Lower leg skin (tissue), 4 donors: ENCODE results near the gene CRYGB. TPM values are rescaled to one million over a fixed set of nuclear protein-coding genes. Genes with fewer than 3 reads are reported as not detected.

Source experiments
- DNase-seq, 2 donors: peaks; one replicate each; pipeline ENCODE4 v3.0.0-alpha.2; 2019; ENCODE audit warnings: low spot score in 2 of 2
- H3K4me3 ChIP-seq: fragments of 200-600 bp; sonication (generic); 2 replicates; pipeline ENCODE4 v1.5.1; 2017; ENCODE audit warnings: mild to moderate bottlenecking, low read depth; ENCODE audit not compliant: poor library complexity, severe bottlenecking
- CTCF ChIP-seq, 3 donors: fragments of 450-650 bp; IDR thresholded peaks; one replicate each; pipeline ENCODE4 v1.5.1; 2016; ENCODE audit warnings: antibody characterized with exemption in 3 of 3, mild to moderate bottlenecking in 3 of 3, moderate library complexity in 2 of 3
- POLR2A ChIP-seq, 2 donors: fragments of 450-650 bp; IDR thresholded peaks; one replicate each; pipeline ENCODE4 v1.6.1; 2016 to 2017; ENCODE audit warnings: antibody characterized with exemption in 2 of 2, mild to moderate bottlenecking in 1 of 2, moderate library complexity in 1 of 2
- WGBS, 2 donors: methylation state at CpG; one replicate each; pipeline ENCODE4 v1.1.5; 2018; 5-methylcytosine and 5-hydroxymethylcytosine counted together
- intact Hi-C: fragments of 100-400 bp; cut with DNase I; formaldehyde crosslinking; loops from one replicate; pipeline ENCODE4 v1.15.0; 2023; ENCODE audit warnings: low total_unique reads
- total RNA-seq, 4 donors: library from RNA; depleted of rRNA; stranded (reverse); fragments of >200 nt; gene quantifications; one replicate each; pipeline ENCODE4 v1.1.0, GENCODE V29; 2016

CRYGB gene
- total RNA-seq, 4 donors from 2014 or later, result not detected

GRCh38 chr2:208179028-208179609, 33.2 kb upstream of the CRYGB start:
- H3K4me3 ChIP-seq, result no peak overlapping the region
- DNase-seq, result no peak
- intact Hi-C loops, result no loop called here

GRCh38 chr2:208175840-208176153, 29.8 kb upstream of the CRYGB start:
- TF ChIP-seq CTCF (IDR thresholded peaks at IDR 0.05), result no peak
- no peak for TF ChIP-seq POLR2A (IDR thresholded peaks at IDR 0.05)

More at GRCh38 chr2:208179028-208179609, 33.2 kb upstream of the CRYGB start:
- 70 to 72% methylated on average over 4 of the region's 4 CpGs for WGBS, 2 donors
- TF ChIP-seq POLR2A (IDR thresholded peaks at IDR 0.05), result no peak

GRCh38 chr2:208175069-208175839, 29.3 kb upstream of the CRYGB start:
- TF ChIP-seq CTCF (IDR thresholded peaks at IDR 0.05), result no peak
- TF ChIP-seq POLR2A (IDR thresholded peaks at IDR 0.05), result no peak
- H3K4me3 ChIP-seq, result no peak overlapping the region
- WGBS, 2 donors, result 39 to 43% methylated on average over 21 of the region's 21 CpGs
- peak; percentile 86 to 92 for DNase-seq
- intact Hi-C loops, result no loop called here

More at GRCh38 chr2:208175840-208176153, 29.8 kb upstream of the CRYGB start:
- no peak for DNase-seq
- 58 to 66% methylated on average over 6 of the region's 6 CpGs for WGBS, 2 donors
- intact Hi-C loops, result no loop called here
- no peak overlapping the region for H3K4me3 ChIP-seq

- TF ChIP-seq CTCF (IDR thresholded peaks at IDR 0.05) (no peak), POLR2A (IDR thresholded peaks at IDR 0.05) (no peak)
- no peak for DNase-seq
- 80 to 81% methylated on average over 9 of the region's 9 CpGs for WGBS, 2 donors
- no peak overlapping the region for H3K4me3 ChIP-seq
- intact Hi-C loops, result no loop called here
Measured at GRCh38 chr2:208174144-208174543, 28.2 kb upstream of the CRYGB start.

- TF ChIP-seq POLR2A (IDR thresholded peaks at IDR 0.05) (no peak), CTCF (IDR thresholded peaks at IDR 0.05) (no peak)
- no peak overlapping the region for H3K4me3 ChIP-seq
- 50 to 68% methylated on average over 4 of the region's 4 CpGs for WGBS, 2 donors
- intact Hi-C loops, result no loop called here
- DNase-seq, result peak in 1 of 2 donors; percentile 39
Measured at GRCh38 chr2:208172125-208172524, 26.2 kb upstream of the CRYGB start.

GRCh38 chr2:208164951-208165755, 19.2 kb upstream of the CRYGB start:
- no peak overlapping the region for H3K4me3 ChIP-seq
- WGBS, 2 donors, result 46 to 53% methylated on average over 2 of the region's 2 CpGs
- DNase-seq, result no peak
- intact Hi-C loops, result no loop called here
- TF ChIP-seq CTCF (IDR thresholded peaks at IDR 0.05) (no peak), POLR2A (IDR thresholded peaks at IDR 0.05) (no peak)
